Measurements from ENCODE around the gene LDLRAD4. TPM values are rescaled to one million over a fixed set of nuclear protein-coding genes. Genes with fewer than 3 reads are reported as not detected.

LDLRAD4 gene
- total RNA-seq, 1 donor from 2014 or later, result 1.4 TPM

- TF ChIP-seq CTCF (conservative IDR thresholded peaks at IDR 0.05), result no peak
- no peak overlapping the region for H3K27ac Mint-ChIP-seq (ENCODE audit: unreplicated experiment)
- no peaks in the 10 kb centered on the region for H3K9me3 Mint-ChIP-seq
- no peak overlapping the region for H3K4me3 Mint-ChIP-seq
- DNase-seq (ENCODE audit: low read depth, low spot score), result no peak
- H3K36me3 Mint-ChIP-seq (ENCODE audit: low read depth), result peaks cover 3% of the 10 kb centered on the region
- H3K4me1 Mint-ChIP-seq, result peaks cover 4% of the 10 kb centered on the region
- no peaks in the 10 kb centered on the region for H3K27me3 Mint-ChIP-seq (ENCODE audit: low read depth)
These were observed 188.2 kb downstream of the LDLRAD4 start for GRCh38 chr18:13406736-13407135.

GRCh38 chr18:13407484-13407883 lies 188.9 kb downstream of the LDLRAD4 start:
- Mint-ChIP-seq H3K27ac (ENCODE audit: unreplicated experiment) (no peak overlapping the region), H3K4me1 (peaks cover 4% of the 10 kb centered on the region), H3K27me3 (ENCODE audit: low read depth) (no peaks in the 10 kb centered on the region), H3K4me3 (no peak overlapping the region), H3K9me3 (peaks cover 6% of the 10 kb centered on the region), H3K36me3 (ENCODE audit: low read depth) (peaks cover 3% of the 10 kb centered on the region)
- no peak for TF ChIP-seq CTCF (conservative IDR thresholded peaks at IDR 0.05)
- no peak for DNase-seq (ENCODE audit: low read depth, low spot score)

- Mint-ChIP-seq H3K4me1 (peaks cover 4% of the 10 kb centered on the region), H3K27me3 (ENCODE audit: low read depth) (no peaks in the 10 kb centered on the region), H3K4me3 (no peak overlapping the region), H3K9me3 (peaks cover 6% of the 10 kb centered on the region), H3K27ac (ENCODE audit: unreplicated experiment) (no peak overlapping the region), H3K36me3 (ENCODE audit: low read depth) (peaks cover 3% of the 10 kb centered on the region)
- TF ChIP-seq CTCF (conservative IDR thresholded peaks at IDR 0.05), result no peak
- DNase-seq (ENCODE audit: low read depth, low spot score), result no peak
These were observed 190.5 kb downstream of the LDLRAD4 start for GRCh38 chr18:13409026-13409425.

GRCh38 chr18:13409997-13410396 lies 191.4 kb downstream of the LDLRAD4 start:
- Mint-ChIP-seq H3K4me3 (no peak overlapping the region), H3K4me1 (peaks cover 4% of the 10 kb centered on the region), H3K9me3 (peaks cover 6% of the 10 kb centered on the region), H3K36me3 (ENCODE audit: low read depth) (peaks cover 3% of the 10 kb centered on the region), H3K27ac (ENCODE audit: unreplicated experiment) (no peak overlapping the region), H3K27me3 (ENCODE audit: low read depth) (no peaks in the 10 kb centered on the region)
- no peak for TF ChIP-seq CTCF (conservative IDR thresholded peaks at IDR 0.05)
- DNase-seq (ENCODE audit: low read depth, low spot score), result no peak

DNA sequence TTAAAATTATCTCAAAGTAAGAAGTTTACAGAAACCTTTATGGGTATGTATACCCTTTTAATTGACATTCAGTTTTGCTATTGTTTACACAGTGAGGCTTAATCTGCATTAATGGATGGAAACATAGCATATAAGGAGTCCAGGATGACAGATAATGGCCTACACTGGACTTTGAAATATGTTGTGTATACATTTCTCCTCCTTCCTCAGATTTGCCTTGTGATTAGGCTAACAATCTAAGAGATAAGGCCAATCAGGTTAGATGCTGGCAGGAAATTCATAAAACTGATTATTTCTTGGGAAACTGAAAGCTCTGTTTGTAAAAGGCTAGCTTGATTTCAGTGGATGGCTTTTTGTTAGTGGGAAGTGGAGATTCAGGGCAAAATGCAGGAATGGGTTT lies 191.9 kb downstream of the LDLRAD4 start:
- Mint-ChIP-seq H3K27ac (ENCODE audit: unreplicated experiment) (no peak overlapping the region), H3K4me3 (no peak overlapping the region), H3K4me1 (peaks cover 4% of the 10 kb centered on the region), H3K27me3 (ENCODE audit: low read depth) (no peaks in the 10 kb centered on the region), H3K36me3 (ENCODE audit: low read depth) (peaks cover 3% of the 10 kb centered on the region), H3K9me3 (peaks cover 6% of the 10 kb centered on the region)
- no peak for DNase-seq (ENCODE audit: low read depth, low spot score)
- TF ChIP-seq CTCF (conservative IDR thresholded peaks at IDR 0.05), result no peak

DNA sequence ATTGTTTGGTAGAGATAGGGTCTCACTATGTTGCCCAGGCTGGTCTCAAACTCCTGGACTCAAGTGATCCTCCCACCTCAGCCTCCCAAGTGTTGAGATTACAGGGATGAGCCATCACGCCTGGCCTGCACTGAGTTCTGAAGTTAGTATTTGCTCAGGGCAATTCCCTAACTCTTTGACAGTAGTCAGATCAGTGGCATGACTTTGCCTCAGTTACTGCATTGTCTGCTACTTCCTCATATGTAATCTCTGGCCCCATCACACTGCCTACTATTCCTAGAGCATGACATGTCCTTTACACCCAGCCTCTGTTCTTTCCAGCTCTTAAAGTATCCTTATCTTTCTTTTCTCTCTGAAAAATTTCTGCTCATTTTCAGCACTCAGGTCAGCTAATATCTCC lies 193.5 kb downstream of the LDLRAD4 start:
- no peak for DNase-seq (ENCODE audit: low read depth, low spot score)
- peaks cover 6% of the 10 kb centered on the region for H3K9me3 Mint-ChIP-seq
- no peaks in the 10 kb centered on the region for H3K27me3 Mint-ChIP-seq (ENCODE audit: low read depth)
- TF ChIP-seq CTCF (conservative IDR thresholded peaks at IDR 0.05), result no peak
- no peak overlapping the region for H3K4me3 Mint-ChIP-seq
- H3K4me1 Mint-ChIP-seq, result peaks cover 4% of the 10 kb centered on the region
- peaks cover 3% of the 10 kb centered on the region for H3K36me3 Mint-ChIP-seq (ENCODE audit: low read depth)
- H3K27ac Mint-ChIP-seq (ENCODE audit: unreplicated experiment), result no peak overlapping the region

All from neural crest cell (in vitro differentiated cells).